GM12891 (cell line): Measurements from ENCODE around the gene WDFY3.

ENCODE experiments used
- DNase-seq: peaks from one replicate; pipeline ENCODE4 v3.0.0; 2011; ENCODE audit warnings: low spot score; ENCODE audit not compliant: insufficient read length
- FAIRE-seq: peaks from 2 replicates; lab custom pipeline; 2011; peaks lifted over from hg19 to GRCh38; lab: Jason Lieb, UNC
- PAX5 ChIP-seq: IDR thresholded peaks from 2 replicates; pipeline ENCODE4 v1.6.1; 2011; ENCODE audit warnings: low read length, moderate library complexity, mild to moderate bottlenecking; ENCODE audit not compliant: insufficient read depth, severe bottlenecking
- POLR2A ChIP-seq: IDR thresholded peaks from 2 replicates; pipeline ENCODE4 v1.6.1; 2011; ENCODE audit warnings: low read depth, low read length, control low read depth
- POLR2AphosphoS5 ChIP-seq: IDR thresholded peaks from 2 replicates; pipeline ENCODE4 v1.6.1; 2011; ENCODE audit warnings: low read depth, low read length, control low read depth
- POU2F2 ChIP-seq: IDR thresholded peaks from 2 replicates; pipeline ENCODE4 v1.6.1; 2011; ENCODE audit warnings: low read depth, mild to moderate bottlenecking, control low read depth, low read length, moderate library complexity
- SPI1 ChIP-seq: IDR thresholded peaks from 2 replicates; pipeline ENCODE4 v1.6.1; 2011; ENCODE audit warnings: low read depth, low read length, control low read depth
- TAF1 ChIP-seq: IDR thresholded peaks from 2 replicates; pipeline ENCODE4 v1.6.1; 2011; ENCODE audit warnings: low read depth, low read length, control low read depth

Gene WDFY3

DNA sequence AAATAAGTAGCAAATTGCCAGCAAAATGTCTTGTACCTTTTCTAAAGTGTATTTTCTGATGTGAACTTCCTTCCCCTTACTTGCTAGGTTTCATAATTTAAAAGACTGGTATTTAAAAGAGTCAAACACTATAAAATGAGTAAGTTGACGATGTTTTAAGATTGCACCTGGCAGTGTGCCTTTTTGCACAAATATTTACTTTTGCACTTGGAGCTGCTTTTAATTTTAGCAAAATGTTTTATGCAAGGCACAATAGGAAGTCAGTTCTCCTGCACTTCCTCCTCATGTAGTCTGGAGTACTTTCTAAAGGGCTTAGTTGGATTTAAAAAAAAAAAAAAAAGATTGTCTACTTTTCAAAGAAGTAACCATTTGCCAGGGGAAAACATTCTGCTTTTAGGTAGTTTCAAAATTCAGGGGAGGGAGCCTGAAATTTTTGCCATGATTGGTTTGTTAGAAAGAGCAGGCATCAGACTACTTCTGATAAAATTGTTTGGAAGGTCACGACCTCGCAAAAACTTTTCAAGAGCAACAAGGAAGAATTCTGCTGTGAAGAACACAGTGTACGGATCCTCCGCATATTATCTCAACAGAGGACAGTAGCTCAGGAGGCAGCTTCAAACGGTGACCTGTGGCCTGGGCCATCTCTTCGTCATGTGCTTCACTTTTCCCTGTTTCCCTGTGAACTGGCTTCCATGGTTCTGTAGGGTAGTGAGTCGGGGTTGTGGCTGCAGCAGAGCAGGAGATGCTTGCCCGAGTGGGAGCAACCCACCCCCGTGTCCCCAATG, 317.4 kb downstream of the WDFY3 start:
- TF ChIP-seq SPI1 (no peak), POU2F2 (no peak), POLR2A (no peak), TAF1 (no peak), PAX5 (no peak), POLR2AphosphoS5 (no peak)
- DNase-seq (no peak), FAIRE-seq (no peak)

GRCh38 chr4:84648178-84648577, 318.3 kb downstream of the WDFY3 start:
- DNase-seq: no peak
- TF ChIP-seq PAX5 (no peak), POLR2A (no peak), POLR2AphosphoS5 (no peak), SPI1 (no peak), TAF1 (no peak), POU2F2 (no peak)
- no peak for FAIRE-seq

DNA sequence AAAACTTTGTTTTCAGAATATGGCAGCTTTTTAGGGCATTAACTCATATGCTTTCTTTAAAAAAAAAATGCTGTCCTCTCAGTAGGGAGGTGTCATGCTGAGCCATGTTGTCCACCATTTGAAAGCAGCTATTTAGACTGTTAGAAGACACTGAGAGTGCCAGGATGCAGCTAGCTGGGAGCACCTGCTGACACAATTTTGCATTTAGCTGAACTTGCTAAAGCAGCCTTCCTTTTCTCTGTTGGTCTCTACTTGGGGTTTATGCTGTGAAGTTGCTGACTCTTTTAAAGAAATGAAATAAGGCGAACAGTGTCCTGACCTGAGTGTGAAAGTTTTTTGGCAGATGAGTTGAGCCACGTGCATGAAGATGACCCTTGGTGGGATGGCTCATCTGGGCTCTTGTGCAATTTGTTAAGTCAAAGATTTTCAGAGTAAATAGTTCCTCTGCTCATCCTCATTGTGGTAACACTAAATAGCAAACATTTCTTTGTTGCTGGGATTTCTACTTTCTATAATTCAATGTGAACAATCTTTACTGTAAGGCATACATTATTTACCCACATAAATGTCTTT, 319.1 kb downstream of the WDFY3 start:
- DNase-seq (no peak), FAIRE-seq (no peak)
- TF ChIP-seq POLR2AphosphoS5 (no peak), SPI1 (no peak), TAF1 (no peak)

DNA sequence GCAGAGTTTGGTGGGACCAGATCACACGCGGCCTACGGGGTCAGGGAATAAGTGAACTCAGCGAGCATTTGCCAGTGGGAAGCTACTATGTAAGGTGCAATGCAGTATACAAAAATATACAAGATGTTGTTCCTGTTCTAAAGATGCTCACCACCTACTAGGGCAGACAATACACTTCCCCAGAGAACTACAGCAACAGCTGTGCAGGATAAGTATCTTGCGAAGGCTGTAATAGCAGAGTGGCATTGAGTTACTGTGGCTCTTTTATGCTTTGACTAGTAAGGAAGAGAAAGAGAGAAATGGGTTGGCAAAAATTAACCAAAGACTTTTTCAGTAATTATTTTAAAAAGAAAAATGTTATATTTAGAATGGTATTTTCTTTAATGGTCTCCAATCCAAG, 322.4 kb downstream of the WDFY3 start:
- no peak for TF ChIP-seq POLR2A
- TF ChIP-seq PAX5: no peak
- no peak for DNase-seq
- no peak for FAIRE-seq

DNA sequence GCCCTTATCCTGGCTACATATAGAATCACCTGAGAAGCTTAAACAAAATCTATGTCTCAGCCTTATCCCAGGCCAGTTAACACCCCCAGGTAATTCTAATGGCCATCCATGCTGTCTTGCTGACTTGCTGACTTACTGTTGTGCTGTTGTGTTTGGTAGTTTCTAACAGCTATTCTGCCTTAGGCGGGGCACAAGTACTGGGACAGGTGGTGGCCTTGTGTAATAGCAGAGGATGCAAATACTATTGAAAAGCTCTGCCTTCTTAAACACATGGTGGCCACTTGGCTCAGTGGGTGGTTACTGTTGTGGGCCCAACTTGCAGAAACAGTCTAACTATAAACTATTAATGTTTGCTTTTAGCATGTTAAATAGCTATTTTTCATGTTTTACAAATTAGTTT, 327.3 kb downstream of the WDFY3 start:
- TF ChIP-seq POLR2A (no peak), POU2F2 (no peak), POLR2AphosphoS5 (no peak), SPI1 (no peak), PAX5 (no peak), TAF1 (no peak)
- no peak for FAIRE-seq
- DNase-seq: no peak

DNA sequence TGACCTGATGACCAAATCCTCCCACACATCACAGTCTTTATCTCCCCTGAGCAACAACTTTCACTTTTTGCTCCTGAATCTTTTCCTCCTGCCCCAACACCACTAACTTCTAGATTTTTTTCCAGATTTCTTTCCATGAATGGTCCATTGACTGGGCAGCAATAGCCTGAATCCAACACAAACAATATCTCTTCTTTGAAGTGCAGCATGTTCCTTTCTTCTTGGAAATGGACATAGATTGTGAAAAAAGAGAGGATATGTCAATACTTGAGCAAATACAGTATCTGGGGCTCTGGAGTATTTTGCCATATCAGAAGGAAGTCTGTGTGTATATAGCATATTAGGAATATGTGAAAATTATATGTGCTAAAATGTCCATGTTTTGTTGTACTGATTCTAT, 328.4 kb downstream of the WDFY3 start:
- no peak for TF ChIP-seq POLR2A
- no peak for TF ChIP-seq POU2F2
- no peak for TF ChIP-seq TAF1
- TF ChIP-seq SPI1: no peak
- TF ChIP-seq POLR2AphosphoS5: no peak
- TF ChIP-seq PAX5: no peak
- FAIRE-seq: no peak
- DNase-seq: no peak

- FAIRE-seq: no peak
These were observed 331.5 kb downstream of the WDFY3 start for GRCh38 chr4:84634961-84635360.

GRCh38 chr4:84632092-84632491, 334.4 kb downstream of the WDFY3 start:
- TF ChIP-seq SPI1: no peak
- TF ChIP-seq POLR2A: no peak
- no peak for TF ChIP-seq PAX5
- FAIRE-seq (no peak), DNase-seq (no peak)

More at GRCh38 chr4:84634961-84635360, 331.5 kb downstream of the WDFY3 start:
- DNase-seq: no peak
- TF ChIP-seq PAX5 (no peak), POLR2A (no peak), TAF1 (no peak), POU2F2 (no peak), POLR2AphosphoS5 (no peak), SPI1 (no peak)

- no peak for FAIRE-seq
- TF ChIP-seq POLR2A: no peak
- TF ChIP-seq POU2F2: no peak
- TF ChIP-seq PAX5: no peak
- no peak for TF ChIP-seq SPI1
- no peak for TF ChIP-seq POLR2AphosphoS5
- TF ChIP-seq TAF1: no peak
- DNase-seq: no peak
These were observed 334.9 kb downstream of the WDFY3 start for GRCh38 chr4:84631573-84631972.

GRCh38 chr4:84626673-84627072, 339.8 kb downstream of the WDFY3 start:
- DNase-seq (no peak), FAIRE-seq (no peak)
- no peak for TF ChIP-seq PAX5
- TF ChIP-seq SPI1: no peak
- no peak for TF ChIP-seq POU2F2
- no peak for TF ChIP-seq TAF1
- no peak for TF ChIP-seq POLR2AphosphoS5
- no peak for TF ChIP-seq POLR2A
